SK-N-DZ (cell line): ENCODE data around the gene GGN.
A peak's percentile ranks its signal among the peaks of the same experiment; 100 is the strongest.

Experiments used
- DNase-seq: peaks from one replicate; pipeline ENCODE4 v3.0.0-alpha.2; 2015; ENCODE audit warnings: low spot score

The GGN gene

DNA sequence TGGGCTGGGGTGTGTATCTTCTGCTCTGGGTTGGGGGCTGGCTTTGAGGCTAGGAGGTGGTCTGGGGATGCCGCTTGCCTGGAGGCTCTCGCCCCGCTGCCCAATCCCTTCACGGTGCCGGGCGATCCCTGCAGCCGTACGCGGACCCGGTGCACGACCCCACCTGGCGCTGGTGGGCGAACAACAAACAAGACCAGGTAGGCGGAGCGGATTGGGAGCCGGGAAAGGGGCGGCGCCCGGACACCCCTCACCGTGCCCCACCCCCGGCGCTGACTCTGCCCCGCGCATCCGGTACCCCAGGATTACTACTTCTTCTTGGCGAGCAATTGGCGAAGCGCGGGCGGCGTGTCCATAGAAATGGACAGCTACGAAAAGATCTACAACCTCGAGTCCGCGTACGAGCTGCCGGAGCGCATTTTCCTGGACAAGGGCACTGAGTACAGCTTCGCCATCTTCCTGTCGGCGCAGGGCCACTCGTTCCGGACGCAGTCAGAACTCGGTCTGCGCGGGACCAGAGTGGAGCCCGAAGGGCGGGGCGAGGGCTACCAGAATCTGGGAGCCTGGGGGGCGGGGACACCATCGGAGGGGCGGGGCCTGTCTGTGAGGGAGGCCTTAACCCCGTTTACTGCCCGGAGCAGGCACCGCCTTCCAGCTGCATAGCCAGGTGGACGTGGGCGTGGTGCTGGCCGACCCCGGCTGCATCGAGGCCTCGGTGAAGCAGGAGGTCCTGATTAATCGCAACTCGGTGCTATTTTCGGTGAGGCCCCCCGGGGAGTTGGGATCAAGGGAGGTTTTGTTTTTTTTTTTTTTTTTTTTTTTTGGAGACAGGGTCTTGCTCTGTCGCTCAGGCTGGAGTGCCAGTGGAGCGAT lies 25.5 kb downstream of the GGN start:
- DNase-seq = peak; percentile 59

DNA sequence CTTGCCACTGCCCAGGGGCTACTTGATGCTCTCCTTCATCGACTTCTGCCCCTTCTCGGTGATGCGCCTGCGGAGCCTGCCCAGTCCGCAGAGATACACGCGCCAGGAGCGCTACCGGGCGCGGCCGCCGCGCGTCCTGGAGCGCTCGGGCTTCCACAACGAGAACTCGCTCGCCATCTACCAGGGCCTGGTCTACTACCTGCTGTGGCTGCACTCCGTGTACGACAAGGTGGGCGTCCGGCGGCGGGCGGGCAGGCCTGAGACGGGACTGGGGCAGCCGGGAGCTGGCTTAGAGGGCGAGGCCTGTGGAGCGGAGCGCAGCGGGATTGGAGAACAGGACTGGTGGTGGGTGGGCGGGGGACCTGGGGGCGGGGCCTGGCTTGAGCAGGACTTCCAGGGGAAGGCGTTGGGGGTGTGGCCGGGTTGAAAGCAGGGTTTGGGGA lies 26.2 kb downstream of the GGN start:
- peak; percentile 83 for DNase-seq

DNA sequence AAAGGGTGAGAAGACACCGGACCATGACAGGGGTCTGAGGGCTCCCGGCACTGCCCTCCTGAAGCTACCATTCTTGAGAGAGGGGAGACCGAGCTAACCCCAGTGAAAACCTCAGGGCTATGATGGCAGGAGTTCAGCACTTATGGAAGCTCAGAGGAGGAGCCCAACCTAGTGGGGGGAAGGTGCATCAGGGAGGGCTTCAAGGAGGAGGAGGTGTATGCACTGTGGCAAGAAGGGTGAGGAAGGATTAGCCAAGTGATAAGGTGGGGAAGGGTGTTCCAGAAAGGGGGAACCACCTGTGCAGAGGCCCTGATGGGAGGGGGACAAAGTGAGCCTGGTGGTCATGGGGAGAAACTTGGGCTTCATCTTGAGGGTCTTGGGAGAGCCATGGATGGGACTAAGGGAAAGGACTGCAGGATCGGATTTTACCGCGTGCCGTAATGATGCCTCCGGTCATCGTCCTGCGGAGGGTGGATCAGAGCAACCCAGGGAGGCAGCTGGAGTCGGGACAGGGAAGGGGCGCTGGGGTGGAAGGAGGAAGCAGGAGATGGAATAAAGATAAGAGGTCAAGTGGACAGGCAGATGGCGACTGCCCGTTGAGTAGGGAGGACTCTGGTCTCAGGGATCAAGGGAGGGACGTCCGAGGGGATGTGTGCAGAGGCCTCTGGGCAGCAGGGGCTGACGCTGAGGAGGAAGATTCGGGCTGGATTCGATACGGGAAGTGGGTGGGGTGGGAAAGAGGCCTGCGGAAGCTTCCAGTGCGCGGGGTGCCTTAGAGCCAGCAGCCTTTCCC lies 26.8 kb downstream of the GGN start:
- no peak for DNase-seq

DNA sequence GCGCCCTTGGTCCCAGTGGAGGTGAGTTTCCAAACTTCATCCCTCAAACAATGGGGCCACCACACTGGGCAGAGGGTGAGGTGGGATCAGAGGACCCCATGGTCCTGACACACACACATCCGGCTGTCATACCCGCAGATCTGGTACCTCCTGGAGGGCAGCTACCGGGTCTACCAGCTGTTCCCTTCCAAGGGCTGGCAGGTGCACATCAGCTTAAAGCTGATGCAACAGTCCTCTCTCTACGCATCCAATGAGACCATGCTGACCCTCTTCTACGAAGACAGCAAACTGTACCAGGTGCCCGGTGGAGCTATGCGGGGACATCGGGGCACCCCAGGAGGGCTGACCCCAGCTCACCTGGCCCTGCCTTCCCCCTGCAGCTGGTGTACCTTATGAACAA lies 27.5 kb downstream of the GGN start:
- DNase-seq = no peak

DNA sequence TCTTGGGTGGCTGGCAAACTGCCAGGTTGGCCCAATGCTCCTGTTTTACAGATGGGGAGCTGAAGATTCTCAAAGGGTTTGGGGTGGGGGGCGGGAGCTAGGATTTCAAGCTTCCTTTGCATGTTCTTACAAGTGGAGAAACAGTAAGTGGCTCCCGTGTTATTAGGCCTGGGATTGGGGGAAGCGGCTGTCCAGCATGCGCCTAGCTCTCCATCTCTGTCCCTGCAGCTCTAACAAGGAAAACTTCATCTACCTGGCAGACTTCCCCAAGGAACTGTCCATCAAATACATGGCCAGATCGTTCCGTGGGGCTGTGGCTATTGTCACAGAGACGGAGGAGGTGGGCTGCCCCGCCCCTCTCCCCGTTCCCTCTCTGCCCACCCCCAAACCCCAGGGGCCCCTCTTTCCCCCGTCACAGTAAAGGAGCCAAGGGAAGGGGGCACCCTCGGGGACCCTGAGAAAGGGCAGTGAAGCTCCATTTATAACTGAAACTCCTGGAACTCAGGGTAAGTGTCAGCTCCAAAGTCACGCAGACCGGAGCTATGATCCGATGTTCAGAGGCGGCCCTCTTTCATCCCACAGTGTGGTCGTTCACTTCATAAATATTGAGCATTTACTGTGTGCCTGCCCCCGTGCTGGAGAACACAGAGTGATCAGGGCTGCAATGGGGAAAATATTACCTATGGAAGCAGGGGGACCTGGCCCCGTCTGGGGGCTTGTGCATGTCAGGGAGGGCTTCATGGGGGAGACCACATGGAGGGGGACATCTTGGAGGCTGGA lies 28.4 kb downstream of the GGN start:
- no peak for DNase-seq

DNA sequence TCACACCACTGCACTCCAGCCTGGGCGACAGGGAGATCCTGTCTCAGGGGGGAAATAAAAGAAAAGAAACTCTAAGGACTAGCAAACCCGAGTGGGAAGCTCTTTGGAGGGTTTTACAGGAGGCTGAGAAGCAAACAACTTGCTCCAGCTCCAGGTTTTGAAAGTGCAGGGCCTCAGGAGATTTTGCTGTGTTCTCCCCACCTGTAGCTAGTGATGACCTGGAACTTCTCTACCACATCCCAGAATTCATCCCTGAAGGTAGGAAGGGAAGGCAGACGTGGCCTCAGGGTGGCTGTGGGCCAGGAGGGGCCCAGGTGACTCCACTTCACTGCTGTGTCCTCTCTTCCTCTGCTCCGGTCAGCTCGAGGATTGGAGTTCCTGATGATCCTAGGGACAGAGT lies 29.8 kb downstream of the GGN start:
- DNase-seq = no peak

DNA sequence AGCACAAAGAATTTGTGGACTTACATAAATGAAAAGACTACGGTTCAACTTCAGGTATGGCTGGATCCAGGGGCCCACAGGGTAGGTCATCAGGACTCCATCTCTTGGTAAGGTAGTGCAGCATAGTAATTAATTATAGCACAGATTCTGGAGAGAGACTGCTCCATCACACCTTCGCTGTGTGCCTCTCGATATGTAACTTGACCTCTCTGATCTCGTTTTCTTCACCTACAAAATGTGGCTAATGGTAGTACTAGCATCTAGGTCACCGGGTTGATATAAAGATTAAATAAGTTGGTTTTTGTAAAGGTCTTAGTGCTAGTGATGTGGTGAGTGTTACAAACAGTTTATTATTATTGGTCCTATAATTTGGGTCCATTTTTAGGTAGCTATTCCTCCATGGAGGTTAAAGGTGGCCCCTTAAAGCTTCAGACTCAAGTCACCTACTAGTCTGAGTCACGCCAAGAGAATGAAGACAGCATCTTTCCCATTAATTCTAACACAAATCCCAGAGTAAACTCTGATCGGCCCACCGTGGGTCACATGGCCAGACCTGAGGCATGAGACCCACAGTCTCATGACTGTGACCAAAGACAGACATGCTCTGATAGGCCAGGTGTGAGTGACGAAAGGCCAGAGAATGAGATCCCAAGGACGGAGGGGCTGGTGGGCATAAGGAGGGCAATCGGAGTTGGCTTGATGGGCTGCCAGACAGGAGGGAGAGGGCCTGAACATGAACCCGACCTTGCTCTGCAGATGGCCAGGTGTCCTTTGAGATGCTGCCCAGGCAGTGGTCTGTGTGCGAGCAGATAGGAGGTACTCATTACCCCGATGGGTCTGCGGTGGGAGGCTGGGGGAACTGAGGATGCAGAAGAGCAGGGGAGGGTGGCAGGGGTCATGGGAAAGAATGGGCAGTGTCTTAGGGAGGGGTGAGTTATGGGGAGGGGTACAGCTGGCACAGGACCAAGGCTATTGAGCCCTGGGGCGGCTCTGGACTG lies 31.8 kb downstream of the GGN start:
- DNase-seq = no peak

DNA sequence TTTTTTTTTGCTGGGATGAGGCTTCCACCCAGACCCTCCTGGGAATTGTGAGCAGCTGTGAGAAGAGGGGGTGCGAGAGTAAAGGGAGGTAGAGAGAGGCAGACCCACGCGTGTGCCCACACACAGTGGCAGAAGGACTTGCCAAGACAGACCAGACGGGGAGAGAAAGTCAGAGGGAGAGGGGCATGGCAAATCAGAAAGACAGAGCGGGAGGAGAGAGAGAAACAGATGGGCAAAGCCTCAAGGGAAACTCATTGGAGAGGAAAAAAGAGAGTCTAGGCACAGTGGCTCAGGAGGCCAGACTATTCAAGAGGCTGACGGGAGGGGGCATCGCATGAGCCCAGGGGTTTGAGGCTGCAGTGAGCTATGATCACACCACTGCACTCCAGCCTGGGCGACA lies 35.2 kb downstream of the GGN start:
- no peak for DNase-seq

DNA sequence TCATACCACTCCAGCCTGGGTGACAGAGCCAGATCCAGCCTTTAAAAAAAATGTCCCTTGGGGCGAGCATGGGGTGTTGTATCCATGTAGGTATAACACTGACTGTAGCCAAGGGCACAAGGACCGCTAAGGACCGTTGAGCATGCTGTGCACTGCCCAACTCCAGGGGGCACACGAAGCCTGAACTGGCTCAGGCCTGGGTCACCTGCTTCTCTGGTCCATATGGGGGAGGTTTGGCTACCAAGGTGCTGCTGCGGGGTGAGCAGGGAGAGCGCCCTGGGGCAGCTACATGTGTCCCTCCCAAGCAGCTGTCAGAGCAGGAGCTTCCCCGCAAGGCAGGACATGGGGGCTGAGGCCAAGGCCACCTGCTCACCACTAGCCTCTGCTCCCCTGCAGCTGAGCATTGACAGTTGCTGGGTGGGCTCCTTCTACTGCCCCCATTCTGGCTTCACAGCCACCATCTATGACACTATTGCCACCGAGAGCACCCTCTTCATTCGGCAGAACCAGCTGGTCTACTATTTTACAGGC lies 35.9 kb downstream of the GGN start:
- DNase-seq = no peak

DNA sequence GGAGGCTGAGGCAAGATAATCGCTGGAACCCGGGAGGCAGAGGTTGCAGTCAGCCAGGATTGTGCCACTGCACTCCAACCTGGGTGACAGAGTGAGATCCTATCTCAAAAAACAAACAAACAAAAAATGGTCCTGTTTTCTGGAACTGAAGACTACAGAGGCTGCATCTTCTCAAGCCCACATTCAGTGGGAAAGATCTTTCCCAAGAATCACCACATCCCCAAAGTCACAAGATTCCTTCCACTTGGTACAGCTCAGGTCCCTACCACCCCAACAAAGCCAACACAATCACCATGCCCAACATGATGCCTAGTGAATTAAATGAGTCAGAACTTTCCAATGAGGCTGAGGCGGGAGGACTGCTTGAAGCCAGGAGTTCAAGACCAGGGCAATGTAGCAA lies 37.0 kb downstream of the GGN start:
- no peak for DNase-seq

DNA sequence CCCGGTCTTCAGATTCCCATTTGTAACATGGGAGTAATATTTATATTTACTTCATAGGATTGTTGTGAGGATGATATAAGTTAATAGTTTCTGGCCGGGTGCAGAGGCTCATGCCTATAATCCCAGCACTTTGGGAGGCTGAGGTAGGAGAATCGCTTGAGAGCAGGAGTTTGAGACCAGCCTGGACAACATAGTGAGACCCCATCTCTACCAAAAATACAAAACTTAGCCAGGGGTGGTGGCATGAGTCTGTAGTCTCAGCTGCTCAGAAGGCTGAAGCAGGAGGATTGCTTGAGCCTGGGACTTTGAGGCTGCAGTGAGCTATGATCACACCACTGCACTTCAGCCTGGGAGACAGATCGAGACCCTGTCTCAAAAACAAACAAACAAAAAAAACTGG lies 41.0 kb downstream of the GGN start:
- DNase-seq = no peak

DNA sequence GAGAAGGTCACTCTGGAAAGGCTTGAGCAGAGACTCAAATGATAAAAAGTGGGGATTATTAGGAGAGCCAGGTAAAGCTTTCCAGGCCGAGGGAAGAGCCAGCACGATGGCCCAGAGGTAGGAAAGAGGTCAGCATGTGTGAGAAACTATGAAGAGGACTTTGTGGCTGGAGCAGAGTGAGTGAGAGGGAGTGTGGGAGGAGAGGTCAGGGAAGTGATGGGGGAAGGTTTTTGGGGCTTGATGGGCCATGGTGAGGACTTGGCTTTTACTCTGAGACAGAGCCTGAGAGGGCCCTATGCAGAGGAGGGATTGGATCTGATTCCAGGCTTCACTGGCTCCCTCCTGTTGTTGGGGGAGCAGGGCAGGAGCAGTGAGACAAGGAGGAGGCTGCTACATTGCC lies 46.9 kb downstream of the GGN start:
- no peak for DNase-seq

DNA sequence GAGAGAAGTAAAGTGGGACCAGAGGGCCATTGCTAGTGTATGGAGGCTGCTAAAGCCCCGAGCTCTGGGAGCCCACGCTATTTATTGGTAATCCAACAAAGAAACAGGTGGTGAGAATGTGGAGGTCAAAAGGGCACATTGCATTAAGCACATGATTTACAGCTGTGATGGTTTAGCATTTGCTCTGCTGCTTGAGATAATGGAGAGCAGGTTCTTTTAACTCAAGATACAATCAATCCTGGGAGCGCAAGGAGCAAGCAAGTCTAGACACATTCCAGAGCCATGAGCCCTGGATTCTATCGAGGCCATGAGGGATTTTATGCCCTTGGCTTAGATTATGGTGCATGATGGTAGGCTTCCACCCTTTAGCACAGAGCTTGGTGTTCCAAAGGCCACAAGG lies 48.8 kb downstream of the GGN start:
- DNase-seq = peak; percentile 93

DNA sequence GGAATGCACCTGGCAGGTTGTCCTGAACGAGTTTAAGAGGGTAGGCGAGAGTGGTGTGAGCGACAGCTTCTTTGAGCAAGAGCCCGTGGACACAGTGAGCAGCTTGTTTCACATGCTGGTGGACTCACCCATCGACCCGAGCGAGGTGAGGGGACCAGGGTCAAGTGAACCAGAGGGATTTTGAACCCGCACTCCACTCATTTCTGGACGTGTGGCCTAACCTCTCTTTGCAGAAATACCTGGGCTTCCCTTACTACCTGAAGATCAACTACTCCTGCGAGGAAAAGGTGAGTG lies 50.5 kb downstream of the GGN start:
- no peak for DNase-seq

DNA sequence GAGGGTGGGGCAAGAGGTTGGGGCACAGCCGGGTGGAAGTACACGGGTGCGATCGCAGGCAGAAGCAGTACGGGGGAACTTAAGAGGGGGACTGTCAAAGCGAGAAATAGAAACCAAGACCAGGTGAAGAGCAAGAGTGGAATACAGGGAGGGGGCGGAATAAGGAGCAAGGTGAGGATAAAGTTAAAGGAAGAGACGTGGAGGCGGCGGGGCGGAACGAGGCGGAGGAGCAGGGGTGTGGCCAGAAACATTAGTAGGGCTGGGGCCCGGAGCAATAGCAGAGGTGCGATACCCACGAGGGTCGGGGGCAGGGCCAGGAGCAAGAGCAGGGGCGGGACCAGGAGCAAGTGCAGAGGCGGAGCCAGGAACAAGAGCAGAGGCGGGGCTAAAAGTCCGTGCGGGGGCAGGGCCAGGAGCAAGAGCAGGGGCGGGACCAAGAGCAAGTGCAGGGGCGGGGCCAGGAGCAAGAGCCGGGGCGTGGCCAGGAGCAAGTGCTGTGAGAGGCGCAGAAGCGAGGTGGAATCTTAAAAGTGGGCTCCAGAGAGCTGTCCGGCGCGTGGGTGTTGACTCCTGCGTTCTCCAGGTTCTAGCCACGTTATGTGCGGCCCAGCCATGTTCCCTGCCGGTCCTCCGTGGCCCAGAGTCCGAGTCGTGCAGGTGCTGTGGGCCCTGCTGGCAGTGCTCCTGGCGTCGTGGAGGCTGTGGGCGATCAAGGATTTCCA lies 51.0 kb downstream of the GGN start:
- peak; percentile 89 for DNase-seq

DNA sequence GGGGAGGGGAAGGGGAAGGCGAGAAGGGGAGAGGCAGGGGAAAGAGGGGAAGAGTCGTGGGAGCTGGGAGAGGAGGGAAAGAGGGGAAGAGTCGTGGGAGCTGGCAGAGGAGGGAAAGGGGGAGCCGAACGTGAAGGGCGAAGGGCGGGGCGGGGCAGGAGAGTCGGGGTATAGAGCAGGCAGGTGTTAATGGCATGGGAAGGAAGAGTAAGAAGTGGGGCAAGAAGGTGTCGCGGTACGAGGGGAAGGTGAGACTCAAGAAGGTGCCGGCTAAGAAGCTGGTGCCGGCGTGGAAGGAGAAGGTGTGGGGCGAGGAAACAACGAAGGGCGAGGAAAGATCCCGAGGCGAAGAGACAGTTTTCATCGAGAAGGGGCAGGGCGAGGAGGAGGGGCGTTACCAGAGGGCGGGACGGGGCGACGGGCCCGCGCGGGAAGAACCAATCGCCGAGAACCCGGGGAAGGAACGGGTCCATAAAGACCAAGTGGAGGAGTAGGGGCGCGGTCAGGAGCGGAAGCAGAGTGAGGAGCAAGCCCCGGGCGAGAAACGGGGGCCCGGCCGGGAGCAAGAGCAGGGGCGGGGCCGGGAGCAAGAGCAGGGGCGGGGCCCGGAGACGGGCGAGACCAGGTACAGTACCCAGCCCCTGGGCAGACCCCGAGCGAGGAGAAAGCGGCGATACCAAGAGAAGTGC lies 51.7 kb downstream of the GGN start:
- peak; percentile 94 for DNase-seq
